BLaER1 treated with 17β-estradiol and CSF1 and Interleukin-3, amounts not matched to agents 10 nM and 100 nM (cell line): ENCODE results near the gene USP31.
"Not testable (repeated sequence)": the region's sequence is repeated elsewhere in the genome, so short reads cannot be mapped to it uniquely, and the experiment has no call there.

Source experiments
- H3K27ac ChIP-seq, 11 experiments: shearing (Covaris generic); formaldehyde crosslinking; 2 replicates each; pipeline ENCODE4 v1.8.1; 2022
- H3K27me3 ChIP-seq, 11 experiments: shearing (Covaris generic); formaldehyde crosslinking; 2 replicates each; pipeline ENCODE4 v1.8.1; 2022
- H3K36me3 ChIP-seq, 11 experiments: shearing (Covaris generic); formaldehyde crosslinking; 2 replicates each; pipeline ENCODE4 v1.8.1; 2022
- H3K4me1 ChIP-seq, 10 experiments: shearing (Covaris generic); formaldehyde crosslinking; 2 replicates each; pipeline ENCODE4 v1.8.1; 2022
- H3K4me2 ChIP-seq, 11 experiments: shearing (Covaris generic); formaldehyde crosslinking; 2 replicates each; pipeline ENCODE4 v1.8.1; 2022
- H3K4me3 ChIP-seq, 10 experiments: shearing (Covaris generic); formaldehyde crosslinking; 2 replicates each; pipeline ENCODE4 v1.8.1; 2022
- H3K9ac ChIP-seq, 11 experiments: shearing (Covaris generic); formaldehyde crosslinking; 2 replicates each; pipeline ENCODE4 v1.8.1; 2022
- H3K9me3 ChIP-seq, 11 experiments: shearing (Covaris generic); formaldehyde crosslinking; replicated peaks in 1 of 11; 2 replicates each; pipeline ENCODE4 v1.8.1; 2022
- H4K20me1 ChIP-seq, 11 experiments: shearing (Covaris generic); formaldehyde crosslinking; 2 replicates each; pipeline ENCODE4 v1.8.1; 2022
- Cebpa-rat ChIP-seq, 11 experiments: shearing (Covaris generic); IDR thresholded peaks; 2 replicates each; pipeline ENCODE4 v1.8.1; 2022

USP31 gene

GRCh38 chr16:23105309-23105708, 43.9 kb downstream of the USP31 start:
- Histone ChIP-seq H3K4me1 (no peaks in the 10 kb centered on the region), H3K9me3 (no peaks in the 10 kb centered on the region; a peak in 2 of 22 replicates), H3K27ac (no peak overlapping the region), H4K20me1 (peaks cover 0 to 4% (median 0%) of the 10 kb centered on the region in 11 experiments; a peak in 1 of 22 replicates), H3K36me3 (peaks cover 28 to 72% (median 60%) of the 10 kb centered on the region in 11 experiments), H3K9ac (no peak overlapping the region), H3K4me3 (no peak overlapping the region), H3K27me3 (no peaks in the 10 kb centered on the region), H3K4me2 (no peak overlapping the region)
- no peak for TF ChIP-seq Cebpa-rat (IDR thresholded peaks at IDR 0.05)

GRCh38 chr16:23104032-23104955, 45.0 kb downstream of the USP31 start:
- H3K9me3 ChIP-seq = peaks cover 0 to 8% (median 0%) of the 10 kb centered on the region in 11 experiments; a peak in 6 of 22 replicates
- peaks cover 29 to 81% (median 68%) of the 10 kb centered on the region in 11 experiments for H3K36me3 ChIP-seq
- no peaks in the 10 kb centered on the region for H3K27me3 ChIP-seq
- H3K4me2 ChIP-seq = no peak overlapping the region
- no peak overlapping the region for H3K4me3 ChIP-seq
- no peak overlapping the region for H3K9ac ChIP-seq
- no peak for TF ChIP-seq Cebpa-rat (IDR thresholded peaks at IDR 0.05)
- no peak overlapping the region for H3K27ac ChIP-seq
- H4K20me1 ChIP-seq = 0 out of 22 replicates have a peak, but pooled peaks cover 0 to 4% (median 0%) of the 10 kb centered on the region in 11 experiments
- no peaks in the 10 kb centered on the region for H3K4me1 ChIP-seq

- TF ChIP-seq Cebpa-rat (IDR thresholded peaks at IDR 0.05) = no peak
- peaks cover 0 to 14% (median 3%) of the 10 kb centered on the region in 11 experiments; a peak in 12 of 22 replicates for H3K9me3 ChIP-seq
- H3K27me3 ChIP-seq = no peaks in the 10 kb centered on the region
- H3K27ac ChIP-seq = no peak overlapping the region
- no peak overlapping the region for H3K4me2 ChIP-seq
- 0 out of 22 replicates have a peak, but pooled peaks cover 0 to 4% (median 0%) of the 10 kb centered on the region in 11 experiments for H4K20me1 ChIP-seq
- no peaks in the 10 kb centered on the region for H3K4me1 ChIP-seq
- H3K4me3 ChIP-seq = no peak overlapping the region
- H3K36me3 ChIP-seq = peaks cover 29 to 86% (median 68%) of the 10 kb centered on the region in 11 experiments
- H3K9ac ChIP-seq = no peak overlapping the region
Observed at GRCh38 chr16:23103603-23104002, 45.6 kb downstream of the USP31 start.

DNA sequence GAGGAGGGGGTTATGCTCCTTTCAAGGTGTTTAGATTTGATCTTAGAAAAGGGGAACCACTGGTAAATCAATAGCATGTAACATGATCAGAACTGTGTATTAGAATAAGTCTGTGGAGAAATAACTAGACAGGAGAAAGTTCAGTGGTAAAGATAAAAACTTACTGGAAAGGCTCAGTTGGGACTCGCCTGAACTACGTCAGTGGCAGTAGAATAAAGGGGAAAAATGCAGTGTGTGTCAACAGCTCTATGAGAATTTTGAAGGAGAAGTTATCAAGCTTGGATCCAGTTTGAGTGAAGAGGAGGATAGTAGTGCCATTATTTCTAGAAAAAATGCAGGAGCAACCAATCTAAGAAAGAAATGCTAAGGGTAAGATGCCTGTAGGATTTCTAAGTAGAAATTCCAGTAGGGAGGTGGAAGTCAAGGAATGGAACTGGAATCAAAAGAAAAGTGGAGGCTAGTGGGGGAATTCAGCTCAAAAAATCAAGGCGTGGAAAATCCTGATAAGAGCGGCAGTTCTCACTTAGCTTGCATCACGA, 48.2 kb downstream of the USP31 start:
- no peak for TF ChIP-seq Cebpa-rat (IDR thresholded peaks at IDR 0.05)
- Histone ChIP-seq H3K27ac (no peak overlapping the region), H4K20me1 (no peaks in the 10 kb centered on the region), H3K4me1 (peaks cover 0 to 9% (median 0%) of the 10 kb centered on the region in 10 experiments; a peak in 4 of 20 replicates), H3K4me3 (no peak overlapping the region), H3K9ac (no peak overlapping the region), H3K36me3 (peaks cover 29 to 65% (median 57%) of the 10 kb centered on the region in 11 experiments), H3K4me2 (no peak overlapping the region), H3K9me3 (peaks cover 0 to 20% (median 5%) of the 10 kb centered on the region in 11 experiments; a peak in 12 of 22 replicates), H3K27me3 (no peaks in the 10 kb centered on the region)

DNA sequence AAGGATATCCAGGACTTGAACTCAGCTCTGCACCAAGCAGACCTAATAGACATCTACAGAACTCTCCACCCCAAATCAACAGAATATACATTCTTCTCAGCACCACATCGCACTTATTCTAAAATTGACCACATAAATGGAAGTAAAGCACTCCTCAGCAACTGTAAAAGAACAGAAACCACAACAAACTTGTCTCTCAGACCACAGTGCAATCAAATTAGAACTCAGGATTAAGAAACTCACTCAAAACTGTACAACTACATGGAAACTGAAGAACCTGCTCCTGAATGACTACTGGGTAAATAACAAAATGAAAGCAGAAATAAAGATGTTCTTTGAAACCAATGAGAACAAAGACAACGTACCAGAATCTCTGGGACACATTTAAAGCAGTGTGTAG, 52.8 kb downstream of the USP31 start:
- H4K20me1 ChIP-seq, H3K27ac ChIP-seq, H3K9ac ChIP-seq, H3K4me3 ChIP-seq, H3K27me3 ChIP-seq: not testable (repeated sequence)
- Histone ChIP-seq H3K4me1 (peaks cover 0 to 10% (median 0%) of the 10 kb centered on the region in 10 experiments; a peak in 4 of 20 replicates), H3K36me3 (peaks cover 34 to 64% (median 50%) of the 10 kb centered on the region in 11 experiments), H3K9me3 (peaks cover 0 to 29% (median 11%) of the 10 kb centered on the region in 11 experiments; a peak in 12 of 22 replicates), H3K4me2 (peak overlapping the region in 6 of 11 experiments; percentile 15 to 41 (median 23); a peak in 5 of 22 replicates)

DNA sequence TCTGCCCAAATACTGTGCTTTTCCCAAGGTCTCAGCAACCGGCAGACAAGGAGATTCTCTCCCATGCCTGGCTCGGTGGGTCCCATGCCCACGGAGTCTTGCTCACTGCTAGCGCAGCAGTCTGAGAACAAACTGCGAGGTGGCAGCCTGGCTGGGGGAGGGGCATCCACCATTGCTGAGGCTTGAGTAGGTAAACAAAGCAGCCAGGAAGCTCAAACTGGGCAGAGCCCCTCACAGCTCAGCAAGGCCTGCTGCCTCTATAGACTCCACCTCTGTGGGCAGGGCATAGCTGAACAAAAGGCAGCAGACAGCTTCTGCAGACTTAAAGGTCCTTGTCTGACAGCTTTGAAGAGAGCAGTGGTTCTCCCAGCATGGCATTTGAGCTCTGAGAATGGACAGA, 55.1 kb downstream of the USP31 start:
- not testable (repeated sequence) for H3K9ac ChIP-seq, H3K4me2 ChIP-seq, H3K27me3 ChIP-seq, H3K27ac ChIP-seq, H4K20me1 ChIP-seq, H3K4me3 ChIP-seq
- H3K4me1 ChIP-seq = peaks cover 0 to 10% (median 0%) of the 10 kb centered on the region in 10 experiments; a peak in 4 of 20 replicates
- H3K9me3 ChIP-seq = peaks cover 0 to 19% (median 9%) of the 10 kb centered on the region in 11 experiments; a peak in 11 of 22 replicates
- H3K36me3 ChIP-seq = peaks cover 37 to 63% (median 43%) of the 10 kb centered on the region in 11 experiments

GRCh38 chr16:23092801-23093117, 56.5 kb downstream of the USP31 start:
- H3K27ac ChIP-seq = no peak overlapping the region
- H3K9me3 ChIP-seq = peaks cover 0 to 9% (median 5%) of the 10 kb centered on the region in 11 experiments; a peak in 4 of 22 replicates
- no peak overlapping the region for H3K4me3 ChIP-seq
- TF ChIP-seq Cebpa-rat (IDR thresholded peaks at IDR 0.05) = no peak
- H3K4me2 ChIP-seq = no peak overlapping the region
- H3K36me3 ChIP-seq = peaks cover 40 to 73% (median 56%) of the 10 kb centered on the region in 11 experiments
- no peak overlapping the region for H3K9ac ChIP-seq
- H3K27me3 ChIP-seq = no peaks in the 10 kb centered on the region
- H3K4me1 ChIP-seq = peaks cover 0 to 10% (median 0%) of the 10 kb centered on the region in 10 experiments; a peak in 4 of 20 replicates
- H4K20me1 ChIP-seq = no peaks in the 10 kb centered on the region

DNA sequence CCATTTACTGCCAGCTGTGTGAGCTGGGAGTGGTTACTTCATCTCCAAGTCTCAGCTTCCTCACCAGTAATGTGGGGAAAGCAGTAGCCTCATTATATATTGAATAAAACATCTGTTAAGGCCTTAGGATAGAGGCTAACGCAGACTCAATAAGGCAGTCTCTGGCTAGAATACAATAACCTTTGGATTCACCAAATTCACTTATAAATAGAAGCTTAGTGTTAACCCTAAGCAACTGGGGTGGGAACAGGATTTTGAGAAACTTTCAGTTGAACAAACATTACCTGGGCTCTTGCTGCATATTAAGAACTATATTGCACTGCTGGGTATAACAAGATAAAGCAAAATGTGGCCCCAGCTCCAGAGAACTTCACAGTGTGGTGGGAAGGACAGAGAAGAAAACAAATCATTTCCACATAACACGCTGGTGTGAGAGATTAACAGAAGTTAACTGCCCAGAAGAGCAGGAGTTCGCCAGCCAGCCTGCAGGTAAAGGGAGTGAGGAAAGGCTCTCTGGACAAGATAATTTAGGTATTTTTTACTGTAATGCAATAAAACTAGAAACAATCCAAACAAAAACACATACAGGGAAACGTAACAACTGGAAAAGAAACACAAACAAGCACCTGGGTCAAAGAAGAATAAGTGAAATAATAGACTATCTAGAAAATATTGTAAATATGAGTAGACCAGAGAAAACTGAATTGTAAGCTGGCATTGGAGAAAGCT, 57.0 kb downstream of the USP31 start:
- Histone ChIP-seq H3K4me2 (no peak overlapping the region), H3K27me3 (no peaks in the 10 kb centered on the region)
- TF ChIP-seq Cebpa-rat (IDR thresholded peaks at IDR 0.05) = no peak

More for the DNA sequence above, 57.0 kb downstream of the USP31 start:
- H3K36me3 ChIP-seq = peaks cover 40 to 78% (median 59%) of the 10 kb centered on the region in 11 experiments
- no peak overlapping the region for H3K27ac ChIP-seq
- no peak overlapping the region for H3K9ac ChIP-seq
- no peak overlapping the region for H3K4me3 ChIP-seq
- peaks cover 0 to 9% (median 0%) of the 10 kb centered on the region in 10 experiments; a peak in 4 of 20 replicates for H3K4me1 ChIP-seq
- no peaks in the 10 kb centered on the region for H4K20me1 ChIP-seq
- H3K9me3 ChIP-seq = peaks cover 0 to 9% (median 5%) of the 10 kb centered on the region in 11 experiments; a peak in 4 of 22 replicates
